GM23248 (cell line): ENCODE data around the gene TBC1D2. TPM values are rescaled to one million over a fixed set of nuclear protein-coding genes. Genes with fewer than 3 reads are reported as not detected.

Experiments used
- DNase-seq: peaks from one replicate; pipeline ENCODE4 v3.0.0-alpha.2; 2015
- H2AFZ ChIP-seq: fragments of 200-600 bp; sonication (generic); 2 replicates; pipeline ENCODE4 v1.6.1; 2016; ENCODE audit warnings: antibody characterized with exemption
- H3F3A ChIP-seq: fragments of 200-600 bp; sonication (generic); 2 replicates; pipeline ENCODE4 v1.6.1; 2016; ENCODE audit warnings: mild to moderate bottlenecking, antibody characterized with exemption, mixed run types; ENCODE audit not compliant: insufficient read depth
- H3K27ac ChIP-seq: fragments of 200-600 bp; sonication (generic); 2 replicates; pipeline ENCODE4 v1.5.1; 2016; ENCODE audit warnings: mild to moderate bottlenecking
- H3K27me3 ChIP-seq: fragments of 200-600 bp; sonication (generic); replicated peaks from 2 replicates; pipeline ENCODE4 v1.6.1; 2016; ENCODE audit warnings: mild to moderate bottlenecking; ENCODE audit not compliant: insufficient read depth
- H3K36me3 ChIP-seq: fragments of 200-600 bp; sonication (generic); 2 replicates; pipeline ENCODE4 v1.6.1; 2016; ENCODE audit warnings: low read depth, mild to moderate bottlenecking
- H3K4me1 ChIP-seq: fragments of 200-600 bp; sonication (generic); 2 replicates; pipeline ENCODE4 v1.6.1; 2016; ENCODE audit warnings: mild to moderate bottlenecking; ENCODE audit not compliant: insufficient read depth
- H3K4me2 ChIP-seq: fragments of 200-600 bp; sonication (generic); one replicate; pipeline ENCODE4 v1.6.1; 2016; ENCODE audit warnings: mild to moderate bottlenecking; ENCODE audit not compliant: unreplicated experiment
- H3K4me3 ChIP-seq: fragments of 200-600 bp; sonication (generic); 2 replicates; pipeline ENCODE4 v1.5.1; 2016; ENCODE audit warnings: mild to moderate bottlenecking
- H3K79me2 ChIP-seq: fragments of 200-600 bp; sonication (generic); 2 replicates; pipeline ENCODE4 v1.6.1; 2016; ENCODE audit warnings: mild to moderate bottlenecking; ENCODE audit not compliant: insufficient read depth
- H3K9ac ChIP-seq: fragments of 200-600 bp; sonication (generic); 2 replicates; pipeline ENCODE4 v1.6.1; 2016; ENCODE audit warnings: mild to moderate bottlenecking
- H3K9me2 ChIP-seq: fragments of 200-600 bp; sonication (generic); 2 replicates; pipeline ENCODE4 v1.6.1; 2016; ENCODE audit warnings: mixed run types, mild to moderate bottlenecking, moderate library complexity; ENCODE audit not compliant: insufficient read depth
- H3K9me3 ChIP-seq: fragments of 200-600 bp; sonication (generic); one replicate; pipeline ENCODE4 v1.6.1; 2017; ENCODE audit warnings: low read depth
- H4K20me1 ChIP-seq: fragments of 200-600 bp; sonication (generic); 2 replicates; pipeline ENCODE4 v1.6.0; 2016; ENCODE audit not compliant: insufficient read depth
- EZH2 ChIP-seq: fragments of 200-600 bp; sonication (generic); IDR thresholded peaks from 2 replicates; pipeline ENCODE4 v1.6.1; 2018; ENCODE audit warnings: antibody characterized with exemption, mild to moderate bottlenecking; ENCODE audit not compliant: insufficient read depth, poor library complexity, severe bottlenecking
- EZH2phosphoT487 ChIP-seq: fragments of 200-600 bp; sonication (generic); IDR thresholded peaks from 2 replicates; pipeline ENCODE4 v1.6.1; 2018; ENCODE audit warnings: antibody characterized with exemption, moderate library complexity, mild to moderate bottlenecking, low read depth; ENCODE audit not compliant: insufficient read depth
- WGBS, 2 experiments: methylation state at CpG; one replicate each; pipeline ENCODE4 v1.1.6; 2015 to 2017; ENCODE audit warnings: low lambda C conversion rate in 2 of 2, low coverage in 1 of 2; ENCODE audit errors: missing lambda C conversion rate in 2 of 2; 5-methylcytosine and 5-hydroxymethylcytosine counted together
- in situ Hi-C: fragments of 300-500 bp; cut with MboI; formaldehyde crosslinking; loops from 2 replicates; pipeline ENCODE4 v1.15.0; 2020
- polyA plus RNA-seq: library from polyadenylated mRNA; unstranded; fragments of >200 nt; fragmentation: Nextera tagmentation; extraction: Ambion mirVana; gene quantifications from 2 replicates; pipeline ENCODE4 v1.2.1, GENCODE V29; 2016
- total RNA-seq: library from RNA; depleted of rRNA; stranded (reverse); fragments of >200 nt; shearing (Covaris generic); gene quantifications from 2 replicates; pipeline ENCODE4 v1.2.3, GENCODE V29; 2014

TBC1D2 gene
- total and polyA plus RNA-seq, 2 experiments from 2014 or later: 58.4 to 58.9 TPM

DNA sequence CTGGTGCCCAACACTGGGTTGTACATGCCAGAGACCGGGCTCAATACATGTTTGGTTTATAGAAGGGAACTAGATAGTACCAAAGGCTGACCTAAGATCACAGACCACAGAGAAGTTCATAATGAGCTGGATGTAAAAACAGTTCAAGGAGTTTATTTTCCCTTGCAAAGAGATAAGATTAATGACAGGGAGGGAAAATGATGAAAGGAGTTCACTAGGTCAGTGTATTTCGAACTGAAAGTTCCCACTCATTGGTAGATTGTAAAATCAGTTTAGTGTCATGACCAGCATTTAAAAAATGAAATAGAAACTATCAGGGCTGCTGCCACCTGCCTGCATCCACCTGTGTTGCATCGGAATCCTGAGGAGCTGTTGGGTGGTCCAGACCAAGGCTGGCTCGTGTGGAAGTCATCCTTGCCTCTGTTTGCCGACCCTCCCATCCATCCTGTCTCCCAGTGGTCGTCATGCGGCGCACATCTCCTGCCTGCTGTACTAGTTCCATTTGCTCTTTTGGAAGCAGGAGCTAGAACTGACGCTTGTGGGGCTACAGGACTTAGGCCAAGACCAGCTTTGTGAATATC is 21.1 kb downstream of the TBC1D2 start:
- peaks cover 24% of the 10 kb centered on the region for H3F3A ChIP-seq
- H3K9ac ChIP-seq: no peak overlapping the region
- H3K27ac ChIP-seq: no peak overlapping the region
- no peak overlapping the region for H2AFZ ChIP-seq
- H3K36me3 ChIP-seq: peaks cover 67% of the 10 kb centered on the region
- WGBS, 2 experiments: 86 to 91% methylated on average over 9 of the region's 9 CpGs
- H3K4me2 ChIP-seq: no peak overlapping the region
- no peak overlapping the region for H3K4me3 ChIP-seq
- no peak for TF ChIP-seq EZH2
- in situ Hi-C loops: no loop called here
- H3K9me3 ChIP-seq: no peaks in the 10 kb centered on the region
- no peaks in the 10 kb centered on the region for H3K9me2 ChIP-seq
- no peaks in the 10 kb centered on the region for H4K20me1 ChIP-seq
- no peaks in the 10 kb centered on the region for H3K27me3 ChIP-seq
- H3K4me1 ChIP-seq: peaks cover 17% of the 10 kb centered on the region
- H3K79me2 ChIP-seq: peaks cover 45% of the 10 kb centered on the region
- DNase-seq: no peak

GRCh38 chr9:98232926-98233325 is 22.5 kb downstream of the TBC1D2 start:
- Histone ChIP-seq H4K20me1 (no peaks in the 10 kb centered on the region), H3K9me3 (no peaks in the 10 kb centered on the region), H3K36me3 (peaks cover 78% of the 10 kb centered on the region), H3K79me2 (peaks cover 32% of the 10 kb centered on the region), H2AFZ (no peak overlapping the region), H3K27ac (peak overlapping the region; percentile 59), H3K9me2 (no peaks in the 10 kb centered on the region), H3F3A (peaks cover 24% of the 10 kb centered on the region), H3K4me3 (no peak overlapping the region), H3K9ac (peak overlapping the region; percentile 34; the same call in 1 of the 2 replicates), H3K4me1 (peaks cover 17% of the 10 kb centered on the region), H3K4me2 (no peak overlapping the region), H3K27me3 (no peaks in the 10 kb centered on the region)
- in situ Hi-C loops: no loop called here
- no peak for TF ChIP-seq EZH2
- no peak for TF ChIP-seq EZH2phosphoT487
- WGBS, 2 experiments: 99 to 100% methylated on average over 5 of the region's 5 CpGs
- no peak for DNase-seq

DNA sequence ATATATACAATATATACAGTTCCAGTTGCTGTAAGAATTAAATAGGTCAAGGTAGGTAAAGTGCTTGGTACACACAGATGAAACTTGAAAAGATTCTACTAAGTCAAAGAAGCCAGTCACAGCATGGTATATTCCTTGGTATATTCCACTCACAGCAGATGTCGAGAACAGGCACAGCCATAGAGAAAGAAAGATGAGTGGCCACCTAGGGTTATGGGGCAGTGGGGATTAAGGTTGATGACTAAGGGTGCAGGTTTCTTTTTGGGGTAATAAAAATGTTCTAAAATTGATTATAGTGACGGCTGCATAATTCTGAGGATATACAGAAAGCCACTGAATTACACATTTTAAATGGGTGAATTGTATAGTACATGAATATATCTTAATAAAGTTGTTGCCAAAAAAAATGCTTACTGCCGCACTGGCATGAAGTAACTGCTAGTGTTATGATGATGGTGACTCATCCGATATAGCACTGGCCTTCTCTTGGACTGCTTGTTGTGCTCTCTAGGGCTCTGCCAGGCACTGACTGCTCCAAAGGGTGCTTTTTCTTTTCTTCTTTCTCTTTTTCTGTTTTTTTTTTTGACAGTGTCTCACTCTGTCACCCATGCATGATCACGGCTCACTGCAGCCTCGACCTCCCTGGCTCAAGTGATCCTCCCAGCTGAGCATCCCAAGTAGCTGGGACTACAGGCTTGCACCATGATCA is 23.5 kb downstream of the TBC1D2 start:
- TF ChIP-seq EZH2 (no peak), EZH2phosphoT487 (no peak)
- no peaks in the 10 kb centered on the region for H3K9me2 ChIP-seq
- H3K9ac ChIP-seq: peak overlapping the region; percentile 34; the same call in 1 of the 2 replicates
- H3K27me3 ChIP-seq: no peaks in the 10 kb centered on the region
- H3F3A ChIP-seq: peaks cover 26% of the 10 kb centered on the region
- H3K27ac ChIP-seq: peak overlapping the region; percentile 59
- no peaks in the 10 kb centered on the region for H3K9me3 ChIP-seq
- H2AFZ ChIP-seq: no peak overlapping the region
- H3K79me2 ChIP-seq: peaks cover 25% of the 10 kb centered on the region
- peaks cover 82% of the 10 kb centered on the region for H3K36me3 ChIP-seq
- H3K4me1 ChIP-seq: peaks cover 18% of the 10 kb centered on the region
- peak overlapping the region; percentile 21 for H3K4me2 ChIP-seq
- H4K20me1 ChIP-seq: no peaks in the 10 kb centered on the region
- peak; percentile 95 for DNase-seq
- in situ Hi-C loops: no loop called here
- H3K4me3 ChIP-seq: no peak overlapping the region
- 55 to 56% methylated on average over 6 of the region's 6 CpGs for WGBS, 2 experiments

DNA sequence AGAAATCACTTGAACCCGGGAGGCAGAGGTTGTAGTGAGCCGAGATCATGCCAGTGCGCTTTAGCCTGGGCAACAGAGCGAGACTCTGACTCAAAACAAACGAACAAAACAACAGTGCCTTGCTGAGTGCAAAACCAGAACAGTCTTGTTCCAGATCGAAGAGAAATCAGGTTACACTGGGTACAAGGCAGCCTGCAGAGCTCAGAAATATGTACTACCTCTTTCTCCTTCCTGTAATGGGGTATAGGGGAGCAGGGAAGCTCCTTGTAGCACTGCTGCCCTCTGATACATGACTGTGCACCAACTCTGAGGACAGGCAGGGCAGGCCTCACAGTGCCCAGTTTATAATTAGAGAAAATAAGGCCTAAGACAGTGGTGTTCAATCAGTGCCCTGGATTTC is 24.7 kb downstream of the TBC1D2 start:
- no peak overlapping the region for H3K4me3 ChIP-seq
- no peaks in the 10 kb centered on the region for H4K20me1 ChIP-seq
- H2AFZ ChIP-seq: no peak overlapping the region
- TF ChIP-seq EZH2phosphoT487: no peak
- no peak for TF ChIP-seq EZH2
- H3K4me1 ChIP-seq: peaks cover 28% of the 10 kb centered on the region
- H3K27ac ChIP-seq: no peak overlapping the region
- H3F3A ChIP-seq: peaks cover 37% of the 10 kb centered on the region
- H3K27me3 ChIP-seq: no peaks in the 10 kb centered on the region
- 98 to 99% methylated on average over 6 of the region's 6 CpGs for WGBS, 2 experiments
- peaks cover 15% of the 10 kb centered on the region for H3K79me2 ChIP-seq
- no peaks in the 10 kb centered on the region for H3K9me2 ChIP-seq
- H3K4me2 ChIP-seq: no peak overlapping the region
- no peaks in the 10 kb centered on the region for H3K9me3 ChIP-seq
- DNase-seq: no peak
- H3K36me3 ChIP-seq: peaks cover 80% of the 10 kb centered on the region
- H3K9ac ChIP-seq: no peak overlapping the region
- in situ Hi-C loops: no loop called here
